Neural progenitor cell (in vitro differentiated cells): ENCODE results near the gene UNC93B1. TPM values are rescaled to one million over a fixed set of nuclear protein-coding genes. Genes with fewer than 3 reads are reported as not detected.
A peak's percentile ranks its signal among the peaks of the same experiment; 100 is the strongest.

Source experiments
- DNase-seq: peaks from one replicate; pipeline ENCODE4 v3.0.0-alpha.2; 2016; ENCODE audit warnings: low spot score
- H2AFZ ChIP-seq: fragments of 200-600 bp; sonication (generic); replicated peaks from 2 replicates; pipeline ENCODE4 v1.6.1; 2016; ENCODE audit warnings: antibody characterized with exemption
- H3F3A ChIP-seq: fragments of 200-600 bp; sonication (generic); 2 replicates; pipeline ENCODE4 v1.6.1; 2016; ENCODE audit warnings: antibody characterized with exemption, low read depth
- H3K27ac ChIP-seq: fragments of 200-600 bp; sonication (generic); 2 replicates; pipeline ENCODE4 v1.5.1; 2016; ENCODE audit warnings: mild to moderate bottlenecking
- H3K27me3 ChIP-seq: fragments of 200-600 bp; sonication (generic); 2 replicates; pipeline ENCODE4 v1.6.1; 2016; ENCODE audit warnings: mild to moderate bottlenecking, moderate library complexity
- H3K36me3 ChIP-seq: fragments of 200-600 bp; sonication (generic); 2 replicates; pipeline ENCODE4 v1.5.1; 2016
- H3K4me1 ChIP-seq: fragments of 200-600 bp; sonication (generic); 2 replicates; pipeline ENCODE4 v1.6.1; 2016; ENCODE audit warnings: mixed run types
- H3K4me2 ChIP-seq: fragments of 200-600 bp; sonication (generic); 2 replicates; pipeline ENCODE4 v1.6.1; 2016
- H3K4me3 ChIP-seq: fragments of 200-600 bp; sonication (generic); 2 replicates; pipeline ENCODE4 v1.5.1; 2016
- H3K79me2 ChIP-seq: fragments of 200-600 bp; sonication (generic); 2 replicates; pipeline ENCODE4 v1.6.1; 2016; ENCODE audit warnings: low read depth
- H3K9ac ChIP-seq: fragments of 200-600 bp; sonication (generic); 2 replicates; pipeline ENCODE4 v1.6.1; 2016
- H3K9me3 ChIP-seq: fragments of 200-600 bp; sonication (generic); 2 replicates; pipeline ENCODE4 v1.5.1; 2016; ENCODE audit warnings: low read depth
- H4K20me1 ChIP-seq: fragments of 200-600 bp; sonication (generic); 2 replicates; pipeline ENCODE4 v1.6.1; 2016; ENCODE audit warnings: low read depth
- H3K27ac Mint-ChIP-seq: 3 replicates; pipeline ENCODE4 v1.8.0; 2021; ENCODE audit warnings: mixed read lengths
- H3K27me3 Mint-ChIP-seq: 2 replicates; pipeline ENCODE4 v1.8.0; 2022; ENCODE audit warnings: low read depth, mild to moderate bottlenecking, inconsistent platforms, moderate library complexity, mixed read lengths; ENCODE audit not compliant: insufficient read depth
- H3K36me3 Mint-ChIP-seq: 3 replicates; pipeline ENCODE4 v1.8.0; 2021; ENCODE audit warnings: mixed read lengths
- H3K4me1 Mint-ChIP-seq: 3 replicates; pipeline ENCODE4 v1.8.0; 2021; ENCODE audit warnings: mixed read lengths
- H3K4me3 Mint-ChIP-seq: 3 replicates; pipeline ENCODE4 v1.8.0; 2021; ENCODE audit warnings: mild to moderate bottlenecking, moderate library complexity, mixed read lengths
- H3K9me3 Mint-ChIP-seq: 3 replicates; pipeline ENCODE4 v1.8.0; 2020; ENCODE audit warnings: mixed read lengths
- EZH2 ChIP-seq: fragments of 200-600 bp; sonication (generic); IDR thresholded peaks from 2 replicates; pipeline ENCODE4 v1.6.1; 2017; ENCODE audit warnings: antibody characterized with exemption, mild to moderate bottlenecking, moderate library complexity
- EZH2phosphoT487 ChIP-seq: fragments of 200-600 bp; sonication (generic); IDR thresholded peaks from 2 replicates; pipeline ENCODE4 v1.6.1; 2017; ENCODE audit warnings: antibody characterized with exemption
- total RNA-seq: library from RNA; depleted of rRNA; stranded (reverse); fragments of >200 nt; gene quantifications from 2 replicates; pipeline ENCODE4 v1.2.3, GENCODE V29; 2015; ENCODE audit warnings: low replicate concordance
- TF ChIP-seq, protein P1 (sequence below): fragments of 200-600 bp; sonication (generic); IDR thresholded peaks from 2 replicates; pipeline ENCODE4 v1.5.1; 2017; ENCODE audit warnings: antibody characterized with exemption, mild to moderate bottlenecking

The UNC93B1 gene
- total RNA-seq, 1 donor from 2014 or later, result 8.8 TPM

GRCh38 chr11:68014947-68015447, 11.1 kb upstream of the UNC93B1 start:
- H3K9me3 ChIP-seq, result no peaks in the 10 kb centered on the region
- H2AFZ ChIP-seq, result no peak overlapping the region
- no peaks in the 10 kb centered on the region for H3K79me2 ChIP-seq
- Mint-ChIP-seq H3K4me1 (peaks cover 60% of the 10 kb centered on the region), H3K27ac (peak overlapping the region; percentile 76), H3K4me3 (no peak overlapping the region), H3K27me3 (peaks cover 8% of the 10 kb centered on the region), H3K9me3 (no peaks in the 10 kb centered on the region), H3K36me3 (no peaks in the 10 kb centered on the region)
- H3K4me3 ChIP-seq, result no peak overlapping the region
- no peaks in the 10 kb centered on the region for H3K36me3 ChIP-seq
- H3K27ac ChIP-seq, result no peak overlapping the region
- peaks cover 5% of the 10 kb centered on the region for H3F3A ChIP-seq
- DNase-seq, result no peak
- H3K4me1 ChIP-seq, result peaks cover 12% of the 10 kb centered on the region
- no peaks in the 10 kb centered on the region for H4K20me1 ChIP-seq
- no peaks in the 10 kb centered on the region for H3K27me3 ChIP-seq
- H3K9ac ChIP-seq, result no peak overlapping the region
- no peak overlapping the region for H3K4me2 ChIP-seq
- no peak for TF ChIP-seq EZH2phosphoT487
- no peak for TF ChIP-seq EZH2
- TF ChIP-seq, protein P1, sequence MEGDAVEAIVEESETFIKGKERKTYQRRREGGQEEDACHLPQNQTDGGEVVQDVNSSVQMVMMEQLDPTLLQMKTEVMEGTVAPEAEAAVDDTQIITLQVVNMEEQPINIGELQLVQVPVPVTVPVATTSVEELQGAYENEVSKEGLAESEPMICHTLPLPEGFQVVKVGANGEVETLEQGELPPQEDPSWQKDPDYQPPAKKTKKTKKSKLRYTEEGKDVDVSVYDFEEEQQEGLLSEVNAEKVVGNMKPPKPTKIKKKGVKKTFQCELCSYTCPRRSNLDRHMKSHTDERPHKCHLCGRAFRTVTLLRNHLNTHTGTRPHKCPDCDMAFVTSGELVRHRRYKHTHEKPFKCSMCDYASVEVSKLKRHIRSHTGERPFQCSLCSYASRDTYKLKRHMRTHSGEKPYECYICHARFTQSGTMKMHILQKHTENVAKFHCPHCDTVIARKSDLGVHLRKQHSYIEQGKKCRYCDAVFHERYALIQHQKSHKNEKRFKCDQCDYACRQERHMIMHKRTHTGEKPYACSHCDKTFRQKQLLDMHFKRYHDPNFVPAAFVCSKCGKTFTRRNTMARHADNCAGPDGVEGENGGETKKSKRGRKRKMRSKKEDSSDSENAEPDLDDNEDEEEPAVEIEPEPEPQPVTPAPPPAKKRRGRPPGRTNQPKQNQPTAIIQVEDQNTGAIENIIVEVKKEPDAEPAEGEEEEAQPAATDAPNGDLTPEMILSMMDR, result no peak

GRCh38 chr11:68014157-68014946, 10.5 kb upstream of the UNC93B1 start:
- no peak overlapping the region for H2AFZ ChIP-seq
- peak overlapping the region; percentile 3 for H3K4me3 Mint-ChIP-seq
- H3K4me1 ChIP-seq, result peaks cover 14% of the 10 kb centered on the region
- H3K4me3 ChIP-seq, result no peak overlapping the region
- no peaks in the 10 kb centered on the region for H3K27me3 ChIP-seq
- no peaks in the 10 kb centered on the region for H3K36me3 Mint-ChIP-seq
- no peak overlapping the region for H3K4me2 ChIP-seq
- no peaks in the 10 kb centered on the region for H3K9me3 Mint-ChIP-seq
- no peaks in the 10 kb centered on the region for H3K79me2 ChIP-seq
- H4K20me1 ChIP-seq, result no peaks in the 10 kb centered on the region
- peaks cover 8% of the 10 kb centered on the region for H3K27me3 Mint-ChIP-seq
- no peak overlapping the region for H3K9ac ChIP-seq
- DNase-seq, result no peak
- no peaks in the 10 kb centered on the region for H3K9me3 ChIP-seq
- no peaks in the 10 kb centered on the region for H3K36me3 ChIP-seq
- no peak overlapping the region for H3K27ac ChIP-seq
- H3K27ac Mint-ChIP-seq, result peak overlapping the region; percentile 81
- TF ChIP-seq, protein P1, result no peak
- TF ChIP-seq EZH2, result no peak
- no peak for TF ChIP-seq EZH2phosphoT487
- H3K4me1 Mint-ChIP-seq, result peaks cover 65% of the 10 kb centered on the region
- H3F3A ChIP-seq, result peaks cover 6% of the 10 kb centered on the region

GRCh38 chr11:68013611-68014156, 9.8 kb upstream of the UNC93B1 start:
- H3K27ac Mint-ChIP-seq, result peak overlapping the region; percentile 97
- Histone ChIP-seq H3K4me2 (no peak overlapping the region), H3K36me3 (no peaks in the 10 kb centered on the region), H3K9ac (no peak overlapping the region), H3K27ac (no peak overlapping the region), H3K27me3 (no peaks in the 10 kb centered on the region), H3K79me2 (no peaks in the 10 kb centered on the region), H3K4me1 (peaks cover 14% of the 10 kb centered on the region), H4K20me1 (no peaks in the 10 kb centered on the region), H2AFZ (no peak overlapping the region), H3F3A (peaks cover 8% of the 10 kb centered on the region), H3K4me3 (no peak overlapping the region), H3K9me3 (no peaks in the 10 kb centered on the region)
- peaks cover 8% of the 10 kb centered on the region for H3K27me3 Mint-ChIP-seq
- no peaks in the 10 kb centered on the region for H3K36me3 Mint-ChIP-seq
- peak overlapping the region; percentile 54 for H3K4me3 Mint-ChIP-seq
- H3K4me1 Mint-ChIP-seq, result peaks cover 71% of the 10 kb centered on the region
- no peak for TF ChIP-seq EZH2phosphoT487
- TF ChIP-seq EZH2, result no peak
- TF ChIP-seq, protein P1, result no peak
- H3K9me3 Mint-ChIP-seq, result no peaks in the 10 kb centered on the region
- DNase-seq, result no peak
